CD14-positive monocyte (primary cell): Measurements from ENCODE around the gene BTNL3. TPM values are rescaled to one million over a fixed set of nuclear protein-coding genes. Genes with fewer than 3 reads are reported as not detected.

Experiments
- DNase-seq, 3 donors: peaks; one replicate each; pipeline ENCODE4 v3.0.0-alpha.2; 2011 to 2022
- H2AFZ ChIP-seq: 2 replicates; pipeline ENCODE4 v1.6.0; 2012; ENCODE audit warnings: mild to moderate bottlenecking, low read depth, low read length, inconsistent platforms; ENCODE audit not compliant: insufficient read depth, poor library complexity, severe bottlenecking
- H3K27ac ChIP-seq, 2 donors: 1 replicate in 1 of 2; 2 replicates in 1 of 2; pipeline ENCODE4 v1.5.1; 2012 to 2013; ENCODE audit warnings: low read length in 2 of 2, control low read depth in 1 of 2, inconsistent platforms in 1 of 2, low read depth in 1 of 2, mild to moderate bottlenecking in 1 of 2
- H3K27me3 ChIP-seq, 2 donors: one replicate each; pipeline versions ENCODE4 v1.6.0 to v1.6.1; 2011 to 2013; ENCODE audit warnings: low read length in 2 of 2; ENCODE audit not compliant: control insufficient read depth in 2 of 2, insufficient read depth in 2 of 2
- H3K36me3 ChIP-seq, 2 donors: replicated peaks in 1 of 2; 1 replicate in 1 of 2; 2 replicates in 1 of 2; pipeline versions ENCODE4 v1.5.1 to v1.6.1; 2012 to 2013; ENCODE audit warnings: low read length in 2 of 2, control low read depth in 1 of 2, inconsistent platforms in 1 of 2, mild to moderate bottlenecking in 1 of 2; ENCODE audit not compliant: insufficient read depth in 2 of 2, control insufficient read depth in 1 of 2
- H3K4me1 ChIP-seq, 2 donors: 1 replicate in 1 of 2; 2 replicates in 1 of 2; pipeline versions ENCODE4 v1.5.1 to v1.6.1; 2012 to 2013; ENCODE audit warnings: low read length in 2 of 2, control low read depth in 1 of 2, inconsistent platforms in 1 of 2, mild to moderate bottlenecking in 1 of 2, moderate library complexity in 1 of 2; ENCODE audit not compliant: insufficient read depth in 2 of 2, control insufficient read depth in 1 of 2
- H3K4me2 ChIP-seq: replicated peaks from 2 replicates; pipeline ENCODE3; 2012; ENCODE audit warnings: low read length, moderate library complexity, mild to moderate bottlenecking; ENCODE audit not compliant: poor library complexity, severe bottlenecking; ENCODE audit errors: extremely low read depth
- H3K4me3 ChIP-seq, 3 experiments: fragments of 200-600 bp in 1 of 3; sonication (generic) in 1 of 3; replicated peaks in 1 of 3; 1 replicate in 2 of 3; 2 replicates in 1 of 3; pipeline ENCODE4 v1.5.1; 2011 to 2013; ENCODE audit warnings: low read length in 3 of 3, mild to moderate bottlenecking in 3 of 3, control low read depth in 2 of 3, low read depth in 2 of 3, inconsistent platforms in 1 of 3, moderate library complexity in 1 of 3
- H3K79me2 ChIP-seq: 2 replicates; pipeline ENCODE4 v1.6.0; 2012; ENCODE audit warnings: mild to moderate bottlenecking, control low read depth, inconsistent platforms, low read length, moderate library complexity; ENCODE audit not compliant: insufficient read depth
- H3K9ac ChIP-seq: 2 replicates; pipeline ENCODE4 v1.6.0; 2017; ENCODE audit warnings: low read length, mild to moderate bottlenecking; ENCODE audit not compliant: insufficient read depth, poor library complexity, severe bottlenecking
- H3K9me3 ChIP-seq, 2 donors: replicated peaks in 1 of 2; 1 replicate in 1 of 2; 2 replicates in 1 of 2; pipeline versions ENCODE4 v1.5.1 to v1.6.1; 2012 to 2013; ENCODE audit warnings: low read length in 2 of 2, control low read depth in 1 of 2; ENCODE audit not compliant: control insufficient read depth in 1 of 2, insufficient read depth in 1 of 2
- H4K20me1 ChIP-seq: 2 replicates; pipeline ENCODE4 v1.6.0; 2012; ENCODE audit warnings: mild to moderate bottlenecking, low read length, control low read depth, moderate library complexity; ENCODE audit not compliant: insufficient read depth
- H3K27ac Mint-ChIP-seq, 7 donors: one replicate each; pipeline ENCODE4 v1.8.0; 2020; ENCODE audit warnings: mild to moderate bottlenecking in 7 of 7, mixed read lengths in 7 of 7, moderate library complexity in 6 of 7, inconsistent platforms in 2 of 7
- H3K27me3 Mint-ChIP-seq, 3 donors: one replicate each; pipeline ENCODE4 v1.8.0; 2021 to 2022; ENCODE audit warnings: low read depth in 3 of 3, mild to moderate bottlenecking in 3 of 3, mixed read lengths in 3 of 3, moderate library complexity in 3 of 3, inconsistent platforms in 1 of 3
- H3K36me3 Mint-ChIP-seq, 2 donors: one replicate each; pipeline ENCODE4 v1.8.0; 2020; ENCODE audit warnings: mixed read lengths in 2 of 2, inconsistent platforms in 1 of 2, mild to moderate bottlenecking in 1 of 2
- H3K4me1 Mint-ChIP-seq: one replicate; pipeline ENCODE4 v1.8.0; 2020; ENCODE audit warnings: mild to moderate bottlenecking, mixed read lengths
- H3K4me3 Mint-ChIP-seq, 2 donors: one replicate each; pipeline ENCODE4 v1.8.0; 2020; ENCODE audit warnings: mild to moderate bottlenecking in 2 of 2, mixed read lengths in 2 of 2, moderate library complexity in 1 of 2
- H3K9me3 Mint-ChIP-seq, 7 donors: one replicate each; pipeline ENCODE4 v1.8.0; 2020 to 2022; ENCODE audit warnings: mixed read lengths in 7 of 7, mild to moderate bottlenecking in 6 of 7, moderate library complexity in 6 of 7, inconsistent platforms in 2 of 7
- WGBS: methylation state at CpG from one replicate; pipeline ENCODE4 v1.1.5; 2013; ENCODE audit warnings: missing lambda C conversion rate; ENCODE audit not compliant: insufficient coverage; 5-methylcytosine and 5-hydroxymethylcytosine counted together
- intact Hi-C, 2 donors: fragments of 100-400 bp; cut with micrococcal nuclease; formaldehyde crosslinking; loops; one replicate each; pipeline versions ENCODE4 v1.15.0 to v1.15.1; 2023
- polyA minus RNA-seq: library from RNA; depleted of rRNA, polyadenylated mRNA; stranded (reverse); fragments of >200 nt; gene quantifications from 2 replicates; pipeline ENCODE4 v1.2.3, GENCODE V29; 2012
- polyA plus RNA-seq, 3 donors: library from polyadenylated mRNA; depleted of rRNA in 1 of 3; unstranded in 2 of 3; stranded (reverse) in 1 of 3; fragments of 300-500 nt in 2 of 3; fragments of >200 nt in 1 of 3; fragmentation: Illumina TruSeq in 2 of 3; gene quantifications; 1 replicate in 2 of 3; 2 replicates in 1 of 3; pipeline ENCODE4 v1.2.3, GENCODE V29; 2012 to 2021
- total RNA-seq, 12 experiments: library from RNA in 1 of 12; stranded (reverse) in 1 of 12; fragments of 120-200 nt in 1 of 12; gene quantifications; one replicate each; pipeline ENCODE4 v1.2.4 and lab custom pipeline; 2013 to 2026; ENCODE audit warnings: mixed read lengths in 6 of 12, inconsistent platforms in 1 of 12
- TF ChIP-seq, protein P1 (sequence below): fragments of 200-600 bp; IDR thresholded peaks from one replicate; pipeline ENCODE4 v1.8.0; 2022; ENCODE audit warnings: antibody characterized with exemption, mild to moderate bottlenecking

The BTNL3 gene, protein sequence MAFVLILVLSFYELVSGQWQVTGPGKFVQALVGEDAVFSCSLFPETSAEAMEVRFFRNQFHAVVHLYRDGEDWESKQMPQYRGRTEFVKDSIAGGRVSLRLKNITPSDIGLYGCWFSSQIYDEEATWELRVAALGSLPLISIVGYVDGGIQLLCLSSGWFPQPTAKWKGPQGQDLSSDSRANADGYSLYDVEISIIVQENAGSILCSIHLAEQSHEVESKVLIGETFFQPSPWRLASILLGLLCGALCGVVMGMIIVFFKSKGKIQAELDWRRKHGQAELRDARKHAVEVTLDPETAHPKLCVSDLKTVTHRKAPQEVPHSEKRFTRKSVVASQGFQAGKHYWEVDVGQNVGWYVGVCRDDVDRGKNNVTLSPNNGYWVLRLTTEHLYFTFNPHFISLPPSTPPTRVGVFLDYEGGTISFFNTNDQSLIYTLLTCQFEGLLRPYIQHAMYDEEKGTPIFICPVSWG
- not detected for total RNA-seq (2013)
- under 1 TPM in 2 of 3 donors, not detected in 1; 0.08 to 0.20 TPM for polyA plus RNA-seq
- 0.14 TPM in 1 of 2 replicates, not detected in the other for polyA minus RNA-seq
- total RNA-seq (lab: John Stamatoyannopoulos, UW), result 0 to 0.58 (median 0) reads per million in 11 experiments

- no peak for DNase-seq
- Histone ChIP-seq H3K4me1 (no peaks in the 10 kb centered on the region), H2AFZ (no peak within 1 kb of the TSS), H3K4me3 (no peak within 1 kb of the TSS), H4K20me1 (no peaks in the 10 kb centered on the region), H3K27ac (no peak within 1 kb of the TSS), H3K9me3 (no peaks in the 10 kb centered on the region), H3K9ac (no peak within 1 kb of the TSS), H3K36me3 (no peaks in the 10 kb centered on the region), H3K4me2 (no peak within 1 kb of the TSS), H3K79me2 (no peaks in the 10 kb centered on the region), H3K27me3 (no peaks in the 10 kb centered on the region)
- TF ChIP-seq, protein P1, sequence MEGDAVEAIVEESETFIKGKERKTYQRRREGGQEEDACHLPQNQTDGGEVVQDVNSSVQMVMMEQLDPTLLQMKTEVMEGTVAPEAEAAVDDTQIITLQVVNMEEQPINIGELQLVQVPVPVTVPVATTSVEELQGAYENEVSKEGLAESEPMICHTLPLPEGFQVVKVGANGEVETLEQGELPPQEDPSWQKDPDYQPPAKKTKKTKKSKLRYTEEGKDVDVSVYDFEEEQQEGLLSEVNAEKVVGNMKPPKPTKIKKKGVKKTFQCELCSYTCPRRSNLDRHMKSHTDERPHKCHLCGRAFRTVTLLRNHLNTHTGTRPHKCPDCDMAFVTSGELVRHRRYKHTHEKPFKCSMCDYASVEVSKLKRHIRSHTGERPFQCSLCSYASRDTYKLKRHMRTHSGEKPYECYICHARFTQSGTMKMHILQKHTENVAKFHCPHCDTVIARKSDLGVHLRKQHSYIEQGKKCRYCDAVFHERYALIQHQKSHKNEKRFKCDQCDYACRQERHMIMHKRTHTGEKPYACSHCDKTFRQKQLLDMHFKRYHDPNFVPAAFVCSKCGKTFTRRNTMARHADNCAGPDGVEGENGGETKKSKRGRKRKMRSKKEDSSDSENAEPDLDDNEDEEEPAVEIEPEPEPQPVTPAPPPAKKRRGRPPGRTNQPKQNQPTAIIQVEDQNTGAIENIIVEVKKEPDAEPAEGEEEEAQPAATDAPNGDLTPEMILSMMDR, result no peak
- H3K27ac Mint-ChIP-seq, result peak within 1 kb of the TSS in 1 of 7 donors; percentile 26
- intact Hi-C loops, result no loop called here
- H3K36me3 Mint-ChIP-seq, result no peaks in the 10 kb centered on the region
- H3K4me3 Mint-ChIP-seq, result no peak within 1 kb of the TSS
- no peaks in the 10 kb centered on the region for H3K4me1 Mint-ChIP-seq
- peaks cover 5 to 6% (median 5%) of the 10 kb centered on the region in 3 donors for H3K27me3 Mint-ChIP-seq
- peaks cover 0 to 7% (median 3%) of the 10 kb centered on the region in 7 donors for H3K9me3 Mint-ChIP-seq
- 100% methylated on average over 2 of the region's 5 CpGs for WGBS
Observed at GRCh38 chr5:180988592-180988991, at the start of gene BTNL3. Gene BTNL3, plus strand, starts transcription at chr5:180988846. Its CDS starts 183 bp downstream, at chr5:180989029.

DNA sequence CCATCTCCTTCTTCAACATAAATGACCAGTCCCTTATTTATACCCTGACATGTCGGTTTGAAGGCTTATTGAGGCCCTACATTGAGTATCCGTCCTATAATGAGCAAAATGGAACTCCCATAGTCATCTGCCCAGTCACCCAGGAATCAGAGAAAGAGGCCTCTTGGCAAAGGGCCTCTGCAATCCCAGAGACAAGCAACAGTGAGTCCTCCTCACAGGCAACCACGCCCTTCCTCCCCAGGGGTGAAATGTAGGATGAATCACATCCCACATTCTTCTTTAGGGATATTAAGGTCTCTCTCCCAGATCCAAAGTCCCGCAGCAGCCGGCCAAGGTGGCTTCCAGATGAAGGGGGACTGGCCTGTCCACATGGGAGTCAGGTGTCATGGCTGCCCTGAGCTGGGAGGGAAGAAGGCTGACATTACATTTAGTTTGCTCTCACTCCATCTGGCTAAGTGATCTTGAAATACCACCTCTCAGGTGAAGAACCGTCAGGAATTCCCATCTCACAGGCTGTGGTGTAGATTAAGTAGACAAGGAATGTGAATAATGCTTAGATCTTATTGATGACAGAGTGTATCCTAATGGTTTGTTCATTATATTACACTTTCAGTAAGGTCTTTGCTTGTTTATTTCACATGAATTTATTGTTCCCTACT is 38.2 kb upstream of the BTNL3 start:
- Mint-ChIP-seq H3K9me3 (peaks cover 0 to 6% (median 0%) of the 10 kb centered on the region in 7 donors), H3K4me1 (no peaks in the 10 kb centered on the region), H3K27ac (no peak overlapping the region), H3K36me3 (no peaks in the 10 kb centered on the region), H3K4me3 (no peak overlapping the region), H3K27me3 (peaks cover 5 to 7% (median 6%) of the 10 kb centered on the region in 3 donors)
- Histone ChIP-seq H4K20me1 (no peaks in the 10 kb centered on the region), H3K4me3 (no peak overlapping the region), H2AFZ (no peak overlapping the region), H3K79me2 (no peaks in the 10 kb centered on the region), H3K36me3 (no peaks in the 10 kb centered on the region), H3K4me1 (no peaks in the 10 kb centered on the region), H3K4me2 (no peak overlapping the region), H3K27ac (no peak overlapping the region), H3K9ac (no peak overlapping the region), H3K27me3 (no peaks in the 10 kb centered on the region), H3K9me3 (no peaks in the 10 kb centered on the region)
- 100% methylated on average over 1 of the region's 6 CpGs for WGBS
- TF ChIP-seq, protein P1, result no peak
- no peak for DNase-seq
- intact Hi-C loops, result no loop called here
